HCT116 (cell line): ENCODE data around the gene SMIM35. TPM values are rescaled to one million over a fixed set of nuclear protein-coding genes. Genes with fewer than 3 reads are reported as not detected.

Source experiments
- ATAC-seq: fragments of 200-7000 bp; cut with Tn5 transposase; 2 replicates; pipeline ENCODE4 v1.9.1; 2020; ENCODE audit warnings: mild to moderate bottlenecking, moderate library complexity
- BruUV-seq: library from RNA; stranded (reverse); fragments of 400-500 nt; replicated peaks from 2 replicates; lab custom pipeline; 2021; lab: Mats Ljungman, UMichigan
- CTCF ChIA-PET: fragments of 300-600 bp; sonication (Branson Sonifier 250); formaldehyde crosslinking; loops from one replicate; lab custom pipeline; 2021; ENCODE audit warnings: antibody characterized with exemption; lab: Charles Lee
- POLR2A ChIA-PET: fragments of 300-600, 350-600 bp; sonication (Branson Sonifier 250); formaldehyde crosslinking; loops from one replicate; lab custom pipeline; 2021; ENCODE audit warnings: antibody characterized with exemption; lab: Charles Lee
- RAD21 ChIA-PET, 2 experiments: fragments of 300-600 bp; sonication (Branson Sonifier 250); formaldehyde crosslinking; loops; one replicate each; lab custom pipeline; 2023; ENCODE audit warnings: low total read pairs in 2 of 2; ENCODE audit not compliant: uncharacterized antibody in 2 of 2, unreplicated experiment in 2 of 2, low non-redundant PET in 1 of 2; lab: Charles Lee
- DNase-seq: peaks from one replicate; pipeline ENCODE4 v3.0.0-alpha.2; 2010; ENCODE audit warnings: low read depth, low spot score
- H2AFZ ChIP-seq: fragments of 200-600 bp; shearing (Covaris generic), sonication (generic); 2 replicates; pipeline ENCODE4 v1.6.1; 2017; ENCODE audit warnings: low read depth, mixed run types, mixed read lengths, antibody characterized with exemption, low read length; ENCODE audit not compliant: poor library complexity, severe bottlenecking
- H3K27ac ChIP-seq: 2 replicates; pipeline ENCODE4 v1.5.1; 2012; ENCODE audit warnings: low read depth, low read length
- H3K27me3 ChIP-seq: fragments of 200-600 bp; sonication (generic); 2 replicates; pipeline ENCODE4 v1.6.1; 2016; ENCODE audit warnings: mixed run types, low read length, mixed read lengths; ENCODE audit not compliant: insufficient read depth
- H3K36me3 ChIP-seq, 2 experiments: fragments of 200-500 bp in 1 of 2; fragments of 200-600 bp in 1 of 2; sonication (Bioruptor generic) in 1 of 2; sonication (generic) in 1 of 2; 2 replicates each; pipeline versions ENCODE4 v1.5.1 to v1.6.1; 2014 to 2016; ENCODE audit warnings: low read length in 2 of 2, inconsistent platforms in 1 of 2, mixed read lengths in 1 of 2, mixed run types in 1 of 2; ENCODE audit not compliant: insufficient read depth in 2 of 2, control insufficient read depth in 1 of 2
- H3K4me1 ChIP-seq, 2 experiments: fragments of 200-600 bp in 1 of 2; sonication (generic) in 1 of 2; 2 replicates each; pipeline versions ENCODE4 v1.5.1 to v1.6.1; 2012 to 2017; ENCODE audit warnings: low read length in 2 of 2, inconsistent platforms in 1 of 2, mild to moderate bottlenecking in 1 of 2, mixed read lengths in 1 of 2, mixed run types in 1 of 2, moderate library complexity in 1 of 2; ENCODE audit not compliant: insufficient read depth in 2 of 2, control insufficient read depth in 1 of 2
- H3K4me2 ChIP-seq: fragments of 200-600 bp; sonication (generic); 2 replicates; pipeline ENCODE4 v1.6.1; 2017; ENCODE audit warnings: mixed run types, low read length, mixed read lengths
- H3K4me3 ChIP-seq, 2 experiments: fragments of 200-600 bp in 1 of 2; sonication (generic) in 1 of 2; replicated peaks in 1 of 2; 2 replicates each; pipeline ENCODE4 v1.5.1; 2011 to 2016; ENCODE audit warnings: low read length in 2 of 2, control low read depth in 1 of 2, low read depth in 1 of 2, mild to moderate bottlenecking in 1 of 2, mixed read lengths in 1 of 2, mixed run types in 1 of 2
- H3K79me2 ChIP-seq: fragments of 200-600 bp; sonication (generic); 2 replicates; pipeline ENCODE4 v1.6.1; 2017; ENCODE audit warnings: mild to moderate bottlenecking, mixed run types, low read length, moderate library complexity, mixed read lengths; ENCODE audit not compliant: insufficient read depth
- H3K9ac ChIP-seq: fragments of 200-600 bp; sonication (generic); 2 replicates; pipeline ENCODE4 v1.6.1; 2016; ENCODE audit warnings: low read length, mixed read lengths
- H3K9me2 ChIP-seq: fragments of 200-600 bp; sonication (generic), shearing (Covaris generic); 2 replicates; pipeline ENCODE4 v1.6.1; 2017; ENCODE audit warnings: mixed run types, mild to moderate bottlenecking, moderate library complexity; ENCODE audit not compliant: insufficient read depth
- H3K9me3 ChIP-seq, 2 experiments: fragments of 200-500 bp in 1 of 2; fragments of 200-600 bp in 1 of 2; sonication (Bioruptor generic) in 1 of 2; sonication (generic) in 1 of 2; 2 replicates each; pipeline ENCODE4 v1.6.1; 2014 to 2017; ENCODE audit warnings: low read length in 2 of 2, mixed read lengths in 2 of 2, inconsistent platforms in 1 of 2, low read depth in 1 of 2, mild to moderate bottlenecking in 1 of 2, mixed run types in 1 of 2, moderate library complexity in 1 of 2; ENCODE audit not compliant: control insufficient read depth in 1 of 2, insufficient read depth in 1 of 2
- H4K20me1 ChIP-seq: fragments of 200-600 bp; sonication (generic), shearing (Covaris generic); 2 replicates; pipeline ENCODE4 v1.6.1; 2017; ENCODE audit warnings: mixed run types, mild to moderate bottlenecking, moderate library complexity; ENCODE audit not compliant: insufficient read depth
- ATF3 ChIP-seq: IDR thresholded peaks from 2 replicates; pipeline ENCODE4 v1.6.1; 2012
- CEBPB ChIP-seq: IDR thresholded peaks from 2 replicates; pipeline ENCODE4 v1.6.1; 2012; ENCODE audit warnings: low read depth
- CTCF ChIP-seq, 3 experiments: fragments of 200-600 bp in 1 of 3; sonication (generic) in 1 of 3; IDR thresholded peaks in 2 of 3; conservative IDR thresholded peaks in 1 of 3; 2 replicates each; pipeline ENCODE4 v1.5.1; 2012 to 2017; ENCODE audit warnings: low read depth in 2 of 3, low read length in 2 of 3, antibody characterized with exemption in 1 of 3, borderline replicate concordance in 1 of 3, control low read depth in 1 of 3, mild to moderate bottlenecking in 1 of 3, mixed read lengths in 1 of 3, mixed run types in 1 of 3, moderate library complexity in 1 of 3; ENCODE audit not compliant: insufficient read depth in 1 of 3
- EGR1 ChIP-seq: IDR thresholded peaks from 2 replicates; pipeline ENCODE4 v1.6.1; 2012; ENCODE audit warnings: low read depth
- ELF1 ChIP-seq: IDR thresholded peaks from 2 replicates; pipeline ENCODE4 v1.6.1; 2012; ENCODE audit warnings: low read depth, borderline replicate concordance
- EZH2phosphoT487 ChIP-seq: fragments of 200-600 bp; IDR thresholded peaks from 2 replicates; pipeline ENCODE4 v1.6.1; 2018; ENCODE audit warnings: antibody characterized with exemption, borderline replicate concordance
- FOSL1 ChIP-seq: IDR thresholded peaks from 2 replicates; pipeline ENCODE4 v1.6.1; 2012; ENCODE audit warnings: low read depth
- RAD21 ChIP-seq: IDR thresholded peaks from 2 replicates; pipeline ENCODE4 v1.6.1; 2012; ENCODE audit warnings: low read depth, mild to moderate bottlenecking
- SP1 ChIP-seq: IDR thresholded peaks from 2 replicates; pipeline ENCODE4 v1.6.1; 2012; ENCODE audit warnings: low read depth
- YY1 ChIP-seq: IDR thresholded peaks from 2 replicates; pipeline ENCODE4 v1.6.1; 2011; ENCODE audit warnings: low read length, low read depth, moderate library complexity, mild to moderate bottlenecking; ENCODE audit not compliant: insufficient replicate concordance; ENCODE audit errors: extremely low read depth
- ZBTB33 ChIP-seq: IDR thresholded peaks from 2 replicates; pipeline ENCODE4 v1.6.1; 2011; ENCODE audit warnings: mild to moderate bottlenecking, low read length, moderate library complexity; ENCODE audit not compliant: insufficient replicate concordance; ENCODE audit errors: extremely low read depth
- ZFX ChIP-seq: fragments of 450-650 bp; IDR thresholded peaks from 2 replicates; pipeline ENCODE4 v1.6.1; 2017
- ZNF274 ChIP-seq: fragments of 200-500 bp; sonication (Bioruptor generic); IDR thresholded peaks from 2 replicates; pipeline ENCODE4 v1.6.1; 2014; ENCODE audit warnings: mild to moderate bottlenecking, low read depth, low read length, inconsistent platforms
- intact Hi-C: fragments of 100-400 bp; cut with micrococcal nuclease; formaldehyde crosslinking; loops from 2 replicates; pipeline ENCODE4 v1.10.0; 2022
- total RNA-seq: library from RNA; stranded (reverse); gene quantifications from one replicate; pipeline ENCODE4 v1.2.1, GENCODE V29; 2021; ENCODE audit not compliant: unreplicated experiment

SMIM35 gene
- total RNA-seq, 1 experiment from 2014 or later = not detected

GRCh38 chr11:118074091-118074685, 12.6 kb downstream of the SMIM35 start:
- RAD21 ChIA-PET = no interaction called here
- TF ChIP-seq RAD21 (no peak), EGR1 (no peak), CEBPB (no peak), EZH2phosphoT487 (no peak), ZBTB33 (no peak), YY1 (no peak), ELF1 (no peak), ATF3 (no peak), ZFX (no peak), CTCF (IDR thresholded peaks at IDR 0.05 in 2 of 3, conservative IDR thresholded peaks at IDR 0.05 in 1 of 3; ENCODE audit: borderline replicate concordance in 1 of 3, insufficient read depth in 1 of 3, low read depth in 2 of 3, low read length in 2 of 3) (no peak), FOSL1 (no peak), ZNF274 (no peak), SP1 (no peak)
- DNase-seq (no peak), ATAC-seq (no peak)
- H3K27ac ChIP-seq = no peak overlapping the region
- no peaks in the 10 kb centered on the region for H3K79me2 ChIP-seq
- no peaks in the 10 kb centered on the region for H4K20me1 ChIP-seq
- peaks cover 21 to 31% of the 10 kb centered on the region in 2 experiments for H3K4me1 ChIP-seq
- intact Hi-C loops = no loop called here
- no peak overlapping the region for H2AFZ ChIP-seq
- no peak overlapping the region for H3K9ac ChIP-seq
- CTCF ChIA-PET = interaction anchor here (1.1 to 1.3 kb wide), 2 partner anchors 21 to 169 kb away, joined by 3 to 5 read pairs; no protein-coding TSS in a partner anchor
- H3K9me2 ChIP-seq = no peaks in the 10 kb centered on the region
- POLR2A ChIA-PET = interaction anchor here (0.8 kb wide), 1 partner anchor 51 kb away, joined by 5 read pairs; no protein-coding TSS in a partner anchor
- H3K27me3 ChIP-seq = no peaks in the 10 kb centered on the region
- H3K4me2 ChIP-seq = no peak overlapping the region
- H3K36me3 ChIP-seq = no peaks in the 10 kb centered on the region
- BruUV-seq = no TSS peak
- H3K4me3 ChIP-seq = no peak overlapping the region
- no peaks in the 10 kb centered on the region for H3K9me3 ChIP-seq
